ENCODE results near the gene GNPDA1.

Gene GNPDA1

GRCh38 chr5:142007237-142007544 lies 5.6 kb downstream of the GNPDA1 start:
- no peak overlapping the region for H2BK15ac ChIP-seq (ENCODE audit: low read depth, poor library complexity, severe bottlenecking)
- no peaks in the 10 kb centered on the region for H3K27me3 ChIP-seq (ENCODE audit: control insufficient read depth in 1 of 2, insufficient read depth in 1 of 2, low read length in 2 of 2)
- WGBS, result 67% methylated on average over 1 of the region's 1 CpG
- no peak overlapping the region for H2BK12ac ChIP-seq (ENCODE audit: low read length in 2 of 2)
- H3K4ac ChIP-seq (ENCODE audit: low read depth in 1 of 2, low read length in 2 of 2), result no peak overlapping the region
- no peak overlapping the region for H3K14ac ChIP-seq (ENCODE audit: low read length in 2 of 2)
- H2BK5ac ChIP-seq (ENCODE audit: low read depth, low read length, poor library complexity, severe bottlenecking), result no peak overlapping the region
- no peak overlapping the region for H3K27ac ChIP-seq (ENCODE audit: low read length, poor library complexity, severe bottlenecking)
- peaks cover 5% of the 10 kb centered on the region for H3K4me1 ChIP-seq (ENCODE audit: control insufficient read depth, insufficient read depth, low read depth, low read length)
- H3K9ac ChIP-seq (ENCODE audit: low read length), result no peak overlapping the region
- peaks cover 39 to 85% of the 10 kb centered on the region in 2 experiments for H3K36me3 ChIP-seq (ENCODE audit: control insufficient read depth in 1 of 2, insufficient read depth in 2 of 2, low read depth in 1 of 2, low read length in 2 of 2)
- no peak overlapping the region for H4K91ac ChIP-seq (ENCODE audit: low read length)
- H2AFZ ChIP-seq (ENCODE audit: low read depth, low read length), result no peak overlapping the region
- DNase-seq, result no peak
- H3K4me2 ChIP-seq (ENCODE audit: low read length, poor library complexity, severe bottlenecking), result no peak overlapping the region
- no peak overlapping the region for H4K8ac ChIP-seq (ENCODE audit: low read length)
- H3K9me3 ChIP-seq (ENCODE audit: control insufficient read depth, low read length), result no peaks in the 10 kb centered on the region
- no peak overlapping the region for H2AK5ac ChIP-seq (ENCODE audit: low read length, severe bottlenecking)
- no peak overlapping the region for H3K18ac ChIP-seq (ENCODE audit: low read depth in 1 of 2, low read length in 2 of 2)
- no peak overlapping the region for H2BK120ac ChIP-seq (ENCODE audit: low read depth, low read length)
- no peak overlapping the region for H3K23ac ChIP-seq (ENCODE audit: low read length in 2 of 2)
- H3K79me1 ChIP-seq (replicated peaks; ENCODE audit: low read length, poor library complexity, severe bottlenecking), result peaks cover 10% of the 10 kb centered on the region
- H3K4me3 ChIP-seq (ENCODE audit: insufficient read depth in 1 of 2, low read depth in 1 of 2, low read length in 2 of 2), result no peak overlapping the region

- H3K79me1 ChIP-seq (replicated peaks; ENCODE audit: low read length, poor library complexity, severe bottlenecking), result peaks cover 9% of the 10 kb centered on the region
- H3K14ac ChIP-seq (ENCODE audit: low read length in 2 of 2), result no peak overlapping the region
- H3K36me3 ChIP-seq (ENCODE audit: control insufficient read depth in 1 of 2, insufficient read depth in 2 of 2, low read depth in 1 of 2, low read length in 2 of 2), result peaks cover 39 to 89% of the 10 kb centered on the region in 2 experiments
- 90% methylated on average over 2 of the region's 3 CpGs for WGBS
- H3K4ac ChIP-seq (ENCODE audit: low read depth in 1 of 2, low read length in 2 of 2), result no peak overlapping the region
- H3K18ac ChIP-seq (ENCODE audit: low read depth in 1 of 2, low read length in 2 of 2), result no peak overlapping the region
- H2BK15ac ChIP-seq (ENCODE audit: low read depth, poor library complexity, severe bottlenecking), result no peak overlapping the region
- H3K9ac ChIP-seq (ENCODE audit: low read length), result no peak overlapping the region
- no peak overlapping the region for H3K4me3 ChIP-seq (ENCODE audit: insufficient read depth in 1 of 2, low read depth in 1 of 2, low read length in 2 of 2)
- H3K9me3 ChIP-seq (ENCODE audit: control insufficient read depth, low read length), result no peaks in the 10 kb centered on the region
- no peak for DNase-seq
- H3K27ac ChIP-seq (ENCODE audit: low read length, poor library complexity, severe bottlenecking), result no peak overlapping the region
- H4K8ac ChIP-seq (ENCODE audit: low read length), result no peak overlapping the region
- H3K4me2 ChIP-seq (ENCODE audit: low read length, poor library complexity, severe bottlenecking), result no peak overlapping the region
- H3K4me1 ChIP-seq (ENCODE audit: control insufficient read depth, insufficient read depth, low read depth, low read length), result peaks cover 1% of the 10 kb centered on the region
- no peak overlapping the region for H2AK5ac ChIP-seq (ENCODE audit: low read length, severe bottlenecking)
- H4K91ac ChIP-seq (ENCODE audit: low read length), result no peak overlapping the region
- no peak overlapping the region for H2BK12ac ChIP-seq (ENCODE audit: low read length in 2 of 2)
- no peak overlapping the region for H3K23ac ChIP-seq (ENCODE audit: low read length in 2 of 2)
- no peak overlapping the region for H2BK120ac ChIP-seq (ENCODE audit: low read depth, low read length)
- H2AFZ ChIP-seq (ENCODE audit: low read depth, low read length), result no peak overlapping the region
- no peak overlapping the region for H2BK5ac ChIP-seq (ENCODE audit: low read depth, low read length, poor library complexity, severe bottlenecking)
- H3K27me3 ChIP-seq (ENCODE audit: control insufficient read depth in 1 of 2, insufficient read depth in 1 of 2, low read length in 2 of 2), result no peaks in the 10 kb centered on the region
These were observed 6.2 kb downstream of the GNPDA1 start for GRCh38 chr5:142006363-142007236.

GRCh38 chr5:142003266-142003800 lies 9.5 kb downstream of the GNPDA1 start:
- Histone ChIP-seq H2BK12ac (ENCODE audit: low read length in 2 of 2) (no peak overlapping the region), H2BK5ac (ENCODE audit: low read depth, low read length, poor library complexity, severe bottlenecking) (no peak overlapping the region), H2BK120ac (ENCODE audit: low read depth, low read length) (no peak overlapping the region), H3K4me1 (ENCODE audit: control insufficient read depth, insufficient read depth, low read depth, low read length) (no peaks in the 10 kb centered on the region), H3K27ac (ENCODE audit: low read length, poor library complexity, severe bottlenecking) (no peak overlapping the region), H3K4ac (ENCODE audit: low read depth in 1 of 2, low read length in 2 of 2) (no peak overlapping the region), H4K8ac (ENCODE audit: low read length) (no peak overlapping the region), H2BK15ac (ENCODE audit: low read depth, poor library complexity, severe bottlenecking) (no peak overlapping the region), H2AK5ac (ENCODE audit: low read length, severe bottlenecking) (no peak overlapping the region), H3K4me2 (ENCODE audit: low read length, poor library complexity, severe bottlenecking) (no peak overlapping the region), H3K27me3 (ENCODE audit: control insufficient read depth in 1 of 2, insufficient read depth in 1 of 2, low read length in 2 of 2) (no peaks in the 10 kb centered on the region), H3K9me3 (ENCODE audit: control insufficient read depth, low read length) (no peaks in the 10 kb centered on the region), H2AFZ (ENCODE audit: low read depth, low read length) (no peak overlapping the region), H3K23ac (ENCODE audit: low read length in 2 of 2) (no peak overlapping the region), H3K4me3 (ENCODE audit: insufficient read depth in 1 of 2, low read depth in 1 of 2, low read length in 2 of 2) (no peak overlapping the region), H3K79me1 (replicated peaks; ENCODE audit: low read length, poor library complexity, severe bottlenecking) (peaks cover 9% of the 10 kb centered on the region), H3K9ac (ENCODE audit: low read length) (no peak overlapping the region), H3K18ac (ENCODE audit: low read depth in 1 of 2, low read length in 2 of 2) (no peak overlapping the region), H3K36me3 (ENCODE audit: control insufficient read depth in 1 of 2, insufficient read depth in 2 of 2, low read depth in 1 of 2, low read length in 2 of 2) (peaks cover 42 to 92% of the 10 kb centered on the region in 2 experiments), H3K14ac (ENCODE audit: low read length in 2 of 2) (no peak overlapping the region), H4K91ac (ENCODE audit: low read length) (no peak overlapping the region)
- no peak for DNase-seq
- WGBS, result 82% methylated on average over 2 of the region's 2 CpGs

- H2BK120ac ChIP-seq (ENCODE audit: low read depth, low read length), result no peak overlapping the region
- H2AFZ ChIP-seq (ENCODE audit: low read depth, low read length), result no peak overlapping the region
- H3K4me3 ChIP-seq (ENCODE audit: insufficient read depth in 1 of 2, low read depth in 1 of 2, low read length in 2 of 2), result no peak overlapping the region
- peak overlapping the region; percentile 7 for H3K9ac ChIP-seq (ENCODE audit: low read length)
- no peak overlapping the region for H3K18ac ChIP-seq (ENCODE audit: low read depth in 1 of 2, low read length in 2 of 2)
- H3K23ac ChIP-seq (ENCODE audit: low read length in 2 of 2), result no peak overlapping the region
- no peak overlapping the region for H3K4me2 ChIP-seq (ENCODE audit: low read length, poor library complexity, severe bottlenecking)
- no peak overlapping the region for H2BK15ac ChIP-seq (ENCODE audit: low read depth, poor library complexity, severe bottlenecking)
- H2BK12ac ChIP-seq (ENCODE audit: low read length in 2 of 2), result no peak overlapping the region
- H3K14ac ChIP-seq (ENCODE audit: low read length in 2 of 2), result no peak overlapping the region
- H2AK5ac ChIP-seq (ENCODE audit: low read length, severe bottlenecking), result no peak overlapping the region
- H3K27ac ChIP-seq (ENCODE audit: low read length, poor library complexity, severe bottlenecking), result no peak overlapping the region
- peak; percentile 28 for DNase-seq
- H4K91ac ChIP-seq (ENCODE audit: low read length), result no peak overlapping the region
- peaks cover 31 to 85% of the 10 kb centered on the region in 2 experiments for H3K36me3 ChIP-seq (ENCODE audit: control insufficient read depth in 1 of 2, insufficient read depth in 2 of 2, low read depth in 1 of 2, low read length in 2 of 2)
- H2BK5ac ChIP-seq (ENCODE audit: low read depth, low read length, poor library complexity, severe bottlenecking), result no peak overlapping the region
- H3K4ac ChIP-seq (ENCODE audit: low read depth in 1 of 2, low read length in 2 of 2), result no peak overlapping the region
- 84% methylated on average over 5 of the region's 6 CpGs for WGBS
- no peaks in the 10 kb centered on the region for H3K4me1 ChIP-seq (ENCODE audit: control insufficient read depth, insufficient read depth, low read depth, low read length)
- no peaks in the 10 kb centered on the region for H3K9me3 ChIP-seq (ENCODE audit: control insufficient read depth, low read length)
- H4K8ac ChIP-seq (ENCODE audit: low read length), result no peak overlapping the region
- no peaks in the 10 kb centered on the region for H3K27me3 ChIP-seq (ENCODE audit: control insufficient read depth in 1 of 2, insufficient read depth in 1 of 2, low read length in 2 of 2)
- H3K79me1 ChIP-seq (replicated peaks; ENCODE audit: low read length, poor library complexity, severe bottlenecking), result peaks cover 14% of the 10 kb centered on the region
These were observed 11.9 kb downstream of the GNPDA1 start for GRCh38 chr5:142000704-142001484.

All from mesenchymal stem cell (in vitro differentiated cells and primary cell).